Activated CD4-positive, alpha-beta T cell treated with anti-CD3 and anti-CD28 coated beads for 1 hour (primary cell): ENCODE measurements around the gene FBL.

Source experiments
- DNase-seq: peaks from one replicate; pipeline ENCODE4 v3.0.0-alpha.2; 2020

The FBL gene

DNA sequence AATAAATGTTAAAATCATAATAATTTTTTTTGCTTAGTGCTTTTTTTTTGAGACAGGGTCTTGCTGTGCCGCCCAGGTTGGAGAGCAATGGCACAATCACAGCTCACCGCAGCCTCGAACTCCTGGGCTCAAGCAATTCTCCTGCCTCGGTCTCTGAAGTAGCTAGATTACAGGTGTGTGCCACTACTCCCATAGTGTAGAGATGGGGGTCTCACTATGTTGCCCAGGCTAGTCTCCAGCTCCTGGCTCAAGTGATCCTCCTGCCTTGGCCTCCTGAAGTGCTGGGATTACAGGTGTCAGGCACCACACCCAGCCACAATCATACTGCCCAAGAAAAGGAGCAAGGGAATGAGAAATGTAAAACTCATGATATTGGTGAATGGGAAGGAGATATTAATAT is 5.1 kb downstream of the FBL start:
- DNase-seq, result no peak

DNA sequence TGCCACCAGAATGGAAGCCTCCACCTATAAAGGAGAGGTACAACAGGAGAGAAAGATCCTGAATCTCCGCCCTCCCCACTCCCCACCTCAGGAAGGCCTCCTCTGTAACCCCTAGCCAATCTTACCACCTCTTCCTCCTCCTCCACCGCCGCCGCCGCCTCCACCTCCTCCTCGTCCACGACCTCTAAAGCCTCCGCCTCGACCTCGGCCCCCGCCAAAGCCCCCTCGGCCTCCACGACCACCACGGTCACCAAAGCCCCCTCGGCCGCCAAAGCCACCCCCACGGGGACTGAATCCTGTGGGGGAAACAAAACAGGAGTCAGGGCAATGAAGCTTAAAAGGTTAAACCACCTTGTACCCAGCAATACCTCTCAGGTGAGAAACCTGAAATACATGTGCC is 5.7 kb downstream of the FBL start:
- no peak for DNase-seq

DNA sequence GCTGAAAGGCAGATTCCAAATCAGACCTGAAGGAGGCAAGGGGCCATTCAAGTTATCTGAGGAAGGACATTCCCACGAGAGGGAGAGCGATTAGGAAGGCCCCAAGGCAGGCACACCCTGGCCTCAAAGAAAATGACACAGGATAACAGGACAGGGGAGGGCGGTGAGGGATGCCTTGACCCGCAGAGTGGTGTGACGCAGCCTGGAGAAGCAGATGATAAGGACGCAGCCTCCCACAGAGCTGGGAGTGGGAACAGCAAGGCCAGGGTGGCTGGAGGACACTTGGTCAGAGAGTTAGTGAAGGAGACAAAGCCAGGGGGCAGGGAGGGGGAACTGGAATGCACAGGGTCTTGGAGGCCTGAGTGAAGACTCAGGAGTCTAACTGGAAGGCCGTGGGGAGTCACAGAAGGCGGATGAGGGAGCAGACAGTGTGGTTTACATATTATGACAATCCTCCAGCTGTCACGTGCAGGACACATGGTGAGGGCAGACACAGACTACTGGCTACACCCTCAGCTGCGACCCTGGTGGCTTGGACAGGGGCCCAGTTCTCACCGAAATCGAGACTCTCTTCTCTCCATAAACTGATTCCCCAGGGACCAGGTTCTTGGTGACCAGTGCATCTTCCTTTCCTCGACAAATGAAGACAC is 6.4 kb downstream of the FBL start:
- no peak for DNase-seq

DNA sequence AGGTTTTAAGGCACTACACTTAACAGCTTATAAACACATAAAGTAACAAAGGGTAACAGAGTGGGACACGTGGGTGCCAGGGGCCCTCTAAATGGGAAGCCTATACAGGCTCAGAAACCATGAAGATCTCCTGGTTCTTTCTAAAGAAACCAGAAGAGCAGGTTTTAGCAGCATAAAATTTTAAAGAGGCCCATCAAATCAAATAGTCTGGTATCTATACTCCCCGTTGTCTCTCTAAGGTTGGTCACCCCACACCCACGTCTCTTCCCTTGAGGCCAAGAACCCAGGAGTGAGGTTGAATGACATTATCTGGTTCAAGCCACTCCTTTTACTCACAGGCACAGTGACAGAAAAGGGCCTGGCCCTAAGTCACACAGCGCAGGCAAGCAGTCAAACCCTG is 7.6 kb downstream of the FBL start:
- no peak for DNase-seq

DNA sequence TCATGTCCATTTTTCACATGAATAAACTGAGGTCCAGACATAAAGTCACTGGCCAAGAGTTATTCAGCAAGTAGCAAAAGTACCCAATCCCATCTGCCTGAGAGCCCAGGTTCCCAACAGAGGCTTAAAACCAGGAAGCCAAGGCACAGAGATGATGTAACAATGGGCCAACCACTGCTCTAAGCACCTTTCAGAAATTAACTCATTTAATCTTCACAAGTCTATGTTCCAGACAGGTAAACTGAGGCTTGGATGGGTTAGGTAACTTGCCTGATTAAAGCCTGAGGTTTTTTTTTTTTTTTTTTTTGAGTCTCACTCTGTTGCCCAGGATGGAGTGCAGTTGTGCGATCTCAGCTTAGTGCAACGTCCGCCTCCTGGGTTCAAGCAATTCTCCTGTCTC is 8.2 kb downstream of the FBL start:
- no peak for DNase-seq

DNA sequence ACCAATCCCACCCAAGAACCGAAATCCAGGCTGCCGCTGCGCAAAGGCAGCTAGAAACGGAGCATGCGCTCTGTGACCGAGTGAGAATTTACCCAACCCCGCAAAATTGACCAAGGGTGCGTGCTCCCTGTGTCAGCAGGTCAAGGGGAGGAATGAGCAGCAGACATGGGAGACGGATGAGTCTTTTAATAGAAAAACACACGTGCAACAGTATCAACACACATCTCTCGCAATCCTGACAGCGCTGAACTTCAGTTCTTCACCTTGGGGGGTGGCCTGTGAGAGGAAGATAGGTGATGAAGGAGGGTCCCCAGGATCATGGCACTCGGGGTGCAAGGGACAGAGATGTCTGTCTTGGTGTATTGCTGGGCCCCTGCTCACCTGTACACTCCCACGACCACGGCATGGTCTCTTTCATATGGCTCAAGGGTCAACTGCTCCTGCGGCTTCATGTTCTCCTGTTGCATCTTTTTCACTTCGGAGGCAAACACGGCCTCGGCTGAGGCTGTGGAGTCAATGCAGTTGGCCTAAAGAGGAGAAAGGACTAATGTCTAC is 11.8 kb downstream of the FBL start:
- no peak for DNase-seq

DNA sequence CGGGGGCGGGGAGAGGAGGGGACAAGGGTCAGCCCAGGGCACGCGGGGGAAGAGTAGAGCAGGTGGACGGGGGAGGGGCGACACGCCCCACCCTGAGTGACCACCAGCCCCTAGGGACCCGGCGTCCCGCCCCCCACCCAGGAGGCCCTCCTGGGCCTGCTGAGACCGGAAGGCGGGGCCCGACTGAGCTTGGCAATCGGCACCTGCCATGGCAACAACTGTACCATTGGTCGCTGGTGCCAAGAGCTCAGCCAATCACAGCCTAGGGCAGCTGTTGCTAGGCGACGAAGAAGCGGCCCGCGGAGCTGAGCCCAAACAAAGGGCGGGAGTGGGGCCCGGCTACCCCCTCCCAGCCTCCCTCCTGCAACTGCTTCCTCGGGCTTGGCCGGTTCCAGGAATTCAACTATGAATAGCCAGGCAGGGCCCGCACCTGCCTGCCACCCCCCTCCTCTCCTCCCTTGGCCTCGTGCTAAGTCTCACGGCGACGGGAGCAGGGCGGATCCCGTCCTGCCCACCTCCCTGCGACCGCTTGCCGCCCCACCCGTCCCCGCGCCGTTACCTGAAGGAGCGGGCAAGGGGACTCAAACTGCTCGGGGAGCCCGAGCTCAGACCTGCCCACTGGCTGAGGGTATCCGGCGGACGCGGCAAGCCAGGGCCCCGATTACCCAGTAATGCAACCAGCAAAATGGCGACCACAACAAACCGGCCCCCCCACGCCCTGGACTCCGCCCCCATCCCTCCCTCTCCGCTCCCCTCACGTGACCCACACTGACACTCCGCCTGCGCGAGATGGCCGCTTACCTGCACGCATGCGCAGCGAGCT is 12.5 kb downstream of the FBL start, which contains the start of gene DYRK1B:
TSS of gene DYRK1B (minus strand) at position 699 of the 823 bp plus-strand sequence. CDS start 2,295 bp downstream, outside the sequence.
- DNase-seq, result peak; percentile 95

DNA sequence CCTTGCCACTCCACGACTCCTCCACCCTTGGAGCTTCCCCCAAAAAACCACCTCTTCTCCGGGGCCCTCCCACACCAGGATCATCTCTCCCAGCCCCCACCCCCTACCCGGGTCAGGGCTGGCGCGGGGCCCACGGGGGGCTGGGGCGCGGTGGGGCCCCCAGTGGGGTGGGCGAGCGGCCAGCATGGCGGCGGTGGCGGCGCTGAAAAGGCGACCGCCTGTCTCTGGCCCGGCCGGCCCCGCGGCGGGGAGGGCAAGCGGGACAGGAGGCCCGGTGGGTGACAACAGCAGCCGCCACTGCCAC is 13.1 kb downstream of the FBL start:
- no peak for DNase-seq

DNA sequence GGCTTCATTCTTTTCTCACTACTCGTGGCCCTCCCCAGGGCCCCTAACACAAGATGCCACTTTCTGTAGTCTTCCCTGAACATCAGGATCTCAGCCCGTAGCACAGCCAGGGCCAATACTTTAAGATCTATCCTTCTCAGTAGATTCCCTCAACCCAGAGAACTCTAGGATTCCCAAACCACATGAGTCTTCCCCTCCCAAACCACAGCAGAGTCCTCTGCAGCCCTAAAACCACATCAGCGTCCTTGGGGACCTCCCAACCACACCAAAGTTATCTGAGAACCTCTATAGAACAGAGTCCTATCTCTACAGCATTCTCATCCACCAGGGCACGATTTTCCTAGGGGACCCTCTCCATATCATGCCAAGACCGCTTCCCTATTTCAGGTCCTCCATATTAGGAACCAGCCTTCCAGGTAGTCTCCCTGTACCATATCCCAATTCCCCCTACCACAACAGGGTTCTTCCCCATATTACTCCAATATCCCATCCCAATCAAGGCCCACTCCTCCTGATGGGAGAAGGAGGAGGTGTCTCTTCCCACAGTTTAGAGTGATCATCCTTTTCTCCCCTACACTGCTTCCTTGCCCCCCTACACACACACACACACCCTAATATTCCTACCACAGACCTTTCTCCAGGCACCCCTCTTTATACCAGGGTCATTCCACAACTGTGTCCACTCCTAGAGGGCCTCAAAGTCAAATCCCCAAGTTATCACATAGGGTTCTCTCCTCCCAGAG is 13.7 kb downstream of the FBL start:
- no peak for DNase-seq

DNA sequence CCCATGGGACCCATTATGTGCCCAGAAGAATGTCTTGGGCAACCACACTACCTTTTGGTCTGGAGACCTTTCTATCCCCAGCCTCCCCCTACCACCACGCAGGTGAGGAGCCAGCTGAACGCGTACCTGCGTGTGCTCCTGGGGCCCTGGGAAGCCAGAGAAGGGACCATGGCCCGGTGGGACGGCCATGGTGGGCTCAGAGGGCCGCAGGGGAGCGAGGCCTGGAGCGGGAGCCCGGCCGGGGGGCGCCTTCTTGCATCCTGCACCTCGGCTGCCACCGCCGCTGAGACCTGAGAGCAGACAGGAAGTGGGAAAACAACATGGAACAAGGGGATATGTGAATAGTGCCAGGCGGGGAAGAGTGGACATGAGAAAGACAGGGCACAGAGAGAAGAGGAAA is 14.5 kb downstream of the FBL start:
- DNase-seq, result no peak

DNA sequence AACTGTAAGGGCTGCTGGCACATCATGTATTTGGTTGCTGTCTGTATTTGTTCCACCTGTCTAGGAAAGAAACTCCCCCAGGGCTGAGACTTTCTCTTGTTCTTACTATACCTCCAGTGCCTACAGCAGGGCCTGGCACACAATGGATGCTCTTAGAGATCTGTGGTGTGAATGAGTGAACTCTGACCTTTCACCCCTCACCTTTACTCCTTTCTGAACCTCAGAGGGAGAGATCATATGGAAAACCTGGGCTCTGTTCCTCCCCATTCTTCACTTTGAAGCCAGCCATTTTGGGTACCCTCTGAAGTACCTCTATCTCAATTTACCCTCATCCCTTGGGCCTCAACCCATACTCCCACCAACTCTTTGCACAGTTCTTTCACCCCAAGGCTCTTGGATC is 15.3 kb downstream of the FBL start:
- DNase-seq, result no peak

DNA sequence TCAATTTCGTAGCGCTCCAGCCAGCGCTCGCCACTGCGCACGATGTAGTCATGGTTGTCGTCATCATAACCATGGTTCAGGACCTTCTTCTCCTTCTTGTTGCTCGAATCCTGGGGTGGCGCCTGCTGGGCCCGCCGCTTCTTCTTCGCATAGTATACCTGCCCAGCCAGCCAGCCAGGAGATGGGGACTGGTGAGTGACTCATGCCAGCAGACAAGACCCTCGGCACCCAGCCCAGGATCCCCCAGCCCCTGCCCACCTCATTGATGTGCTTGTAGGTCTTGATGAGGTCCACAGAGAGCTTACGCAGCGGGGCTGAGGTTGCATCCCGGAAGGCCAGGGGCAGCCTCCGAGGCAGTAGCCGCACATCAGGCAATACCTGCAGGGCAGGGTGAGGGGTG is 15.8 kb downstream of the FBL start:
- DNase-seq, result no peak

DNA sequence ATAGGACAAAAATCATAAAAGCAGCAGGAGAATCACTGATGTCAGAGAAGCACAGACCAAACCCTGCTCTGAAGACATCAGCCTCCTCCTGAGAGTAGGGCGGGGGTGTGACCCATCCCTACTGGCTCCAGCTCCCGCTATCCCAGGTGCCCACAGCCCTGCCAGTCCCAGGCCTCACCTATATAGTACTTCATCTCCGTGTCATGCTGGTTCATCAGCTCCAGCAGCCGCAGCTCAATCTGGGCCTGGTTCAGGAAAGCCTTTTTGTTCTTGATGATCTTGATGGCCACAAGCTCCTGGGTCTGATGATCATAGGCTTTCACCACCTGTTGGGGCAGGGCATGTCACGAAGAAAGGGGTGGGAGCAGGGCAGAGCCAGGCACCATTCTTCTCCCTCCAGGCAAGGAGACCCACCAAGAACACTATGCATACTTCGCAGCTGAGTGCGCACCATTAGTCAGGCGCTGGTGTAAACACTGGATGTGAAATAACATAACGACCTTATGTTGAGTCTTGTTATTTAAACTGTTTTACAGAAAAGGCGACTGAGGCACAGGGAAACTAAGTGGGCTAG is 16.4 kb downstream of the FBL start:
- DNase-seq, result no peak

DNA sequence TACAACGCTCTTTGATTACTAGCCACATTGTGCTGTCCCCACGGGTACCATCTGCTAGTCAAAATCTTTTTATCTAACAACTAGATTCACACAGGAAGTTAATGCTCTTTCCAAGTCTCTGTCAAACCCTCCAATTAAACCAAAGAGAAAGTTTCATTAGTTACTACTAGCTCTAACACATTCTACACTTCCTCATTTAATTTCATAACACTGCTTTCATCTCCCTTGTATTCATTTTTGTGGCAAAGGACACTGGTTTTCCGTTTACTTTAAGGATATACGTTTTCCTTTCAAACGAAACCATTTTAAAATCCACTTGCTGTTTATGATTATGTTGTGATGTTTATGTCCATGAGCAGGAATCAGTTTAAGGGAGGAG is 17.5 kb downstream of the FBL start:
- DNase-seq, result no peak

DNA sequence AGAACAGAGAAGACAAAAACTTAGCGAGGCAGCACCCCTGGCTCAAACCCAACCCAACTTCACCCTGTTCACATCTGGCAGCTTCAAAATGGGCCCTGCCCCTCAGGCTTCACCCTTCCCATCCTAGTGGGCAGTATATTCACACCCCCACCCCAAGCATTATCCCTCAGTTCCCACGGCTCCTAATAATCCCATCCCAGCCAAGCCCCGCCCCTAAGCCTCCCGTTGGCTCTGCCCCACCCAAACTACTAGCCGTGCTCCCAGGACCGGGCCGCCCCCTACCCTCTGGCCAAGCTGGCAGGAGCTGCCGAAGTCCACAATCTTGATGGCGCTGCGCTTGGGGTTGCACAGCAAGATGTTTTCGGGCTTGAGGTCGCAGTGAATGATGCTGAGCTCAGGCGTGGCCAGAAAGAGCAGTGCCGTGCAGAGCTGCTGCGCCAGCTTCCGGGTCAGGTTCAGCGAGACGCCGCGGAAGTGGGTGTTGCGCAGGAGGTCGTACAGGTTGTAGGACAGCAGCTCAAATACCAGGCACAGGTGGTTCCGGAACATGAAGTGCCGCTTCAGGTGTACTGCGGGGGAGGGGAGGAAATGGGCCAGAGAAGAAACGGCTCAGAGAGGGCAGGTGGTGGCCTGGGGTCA is 18.0 kb downstream of the FBL start:
- no peak for DNase-seq

DNA sequence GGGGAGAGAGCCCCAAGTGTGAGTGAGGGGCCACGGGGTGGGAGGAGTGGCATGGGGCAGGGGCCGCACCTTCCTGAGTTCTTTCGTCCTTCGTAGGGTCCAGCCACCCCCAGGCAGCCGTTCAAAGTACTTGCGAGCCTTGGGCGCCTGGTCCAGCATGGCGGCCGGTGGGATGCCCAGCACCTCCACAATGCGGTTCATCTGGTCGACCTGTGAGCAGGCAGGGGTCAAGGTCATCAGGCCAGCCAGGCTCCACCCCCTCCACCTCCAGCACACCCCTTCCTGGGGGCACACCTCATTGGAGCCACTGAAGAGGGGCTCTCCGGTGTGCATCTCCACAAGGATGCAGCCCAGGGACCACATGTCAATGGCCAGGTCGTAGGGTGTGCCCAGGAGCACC is 19.0 kb downstream of the FBL start:
- no peak for DNase-seq

DNA sequence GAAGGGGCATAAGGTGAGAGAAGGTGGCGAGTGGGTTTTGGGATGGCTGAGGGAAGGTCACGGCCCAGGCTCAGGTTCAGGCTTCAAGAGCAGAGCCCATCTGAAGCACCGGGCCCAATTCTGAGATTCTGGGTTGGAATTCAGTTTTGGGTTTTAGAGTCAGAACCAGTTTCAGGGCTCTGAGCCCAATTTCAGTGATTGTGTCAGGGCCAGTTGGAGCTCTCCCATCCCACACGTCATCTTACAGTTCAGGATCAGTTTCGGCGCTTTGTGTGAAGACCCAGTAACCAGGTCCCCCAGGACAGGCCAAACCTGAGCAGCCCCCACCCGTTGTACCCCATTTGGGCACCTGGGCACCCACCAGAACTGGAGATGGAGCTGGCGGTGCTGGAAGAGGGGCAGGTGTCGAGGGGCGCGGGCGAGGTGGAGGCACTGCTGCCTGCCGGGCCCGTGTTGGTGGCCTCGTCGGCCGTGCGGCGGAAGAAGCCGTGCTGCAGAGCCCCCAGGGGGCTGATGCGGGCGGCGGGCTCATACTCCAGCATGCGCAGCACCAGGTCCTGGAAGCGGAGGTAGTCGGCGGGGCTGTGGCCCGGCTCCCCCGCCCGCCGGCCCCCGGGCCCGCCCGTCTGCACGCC is 19.8 kb downstream of the FBL start:
- DNase-seq, result no peak

DNA sequence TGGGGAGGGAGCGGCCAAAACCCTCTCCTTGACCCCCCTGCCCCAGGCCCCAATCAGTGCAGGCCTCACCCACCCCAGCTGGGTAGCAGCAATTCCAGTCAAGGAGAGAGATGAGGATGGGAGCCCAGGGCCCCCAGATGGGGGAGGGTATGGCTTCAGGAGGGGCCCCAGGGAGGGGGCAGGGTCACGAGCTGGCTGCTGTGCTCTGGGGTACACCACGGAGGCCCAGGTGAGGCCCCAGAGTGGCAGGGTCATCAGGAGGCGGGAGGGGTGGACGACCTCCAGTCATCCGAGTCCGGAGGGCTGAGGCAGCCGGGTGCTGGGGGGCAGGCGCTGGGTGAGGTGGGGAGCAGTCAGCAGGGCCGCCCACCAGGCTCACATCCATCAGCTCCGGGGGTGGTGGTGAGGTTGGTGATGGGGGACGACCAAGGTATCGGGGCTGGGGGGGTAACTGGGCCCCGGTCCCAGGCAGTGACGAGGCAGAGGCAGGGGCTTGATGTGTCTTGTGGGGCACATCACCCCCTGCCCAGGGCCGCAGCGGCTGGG is 20.6 kb downstream of the FBL start:
- no peak for DNase-seq

DNA sequence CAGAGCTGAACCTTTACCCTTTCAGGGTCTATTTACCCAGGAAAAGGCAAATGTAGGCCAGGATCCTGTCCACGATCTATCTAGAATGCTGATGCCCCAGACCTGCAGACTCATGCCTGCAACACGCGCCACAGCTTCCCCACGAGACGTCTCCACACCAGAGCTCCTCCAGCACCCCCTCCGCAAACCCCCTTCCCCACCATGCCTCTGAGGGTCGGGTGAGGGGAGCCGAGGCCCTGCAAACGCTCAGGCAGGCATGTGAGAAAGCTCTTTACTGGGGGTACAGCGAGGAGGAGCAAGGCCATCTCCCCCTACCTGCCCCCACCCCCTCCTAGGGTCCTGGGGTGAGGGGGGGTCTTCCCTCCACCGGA is 21.1 kb downstream of the FBL start:
- no peak for DNase-seq

DNA sequence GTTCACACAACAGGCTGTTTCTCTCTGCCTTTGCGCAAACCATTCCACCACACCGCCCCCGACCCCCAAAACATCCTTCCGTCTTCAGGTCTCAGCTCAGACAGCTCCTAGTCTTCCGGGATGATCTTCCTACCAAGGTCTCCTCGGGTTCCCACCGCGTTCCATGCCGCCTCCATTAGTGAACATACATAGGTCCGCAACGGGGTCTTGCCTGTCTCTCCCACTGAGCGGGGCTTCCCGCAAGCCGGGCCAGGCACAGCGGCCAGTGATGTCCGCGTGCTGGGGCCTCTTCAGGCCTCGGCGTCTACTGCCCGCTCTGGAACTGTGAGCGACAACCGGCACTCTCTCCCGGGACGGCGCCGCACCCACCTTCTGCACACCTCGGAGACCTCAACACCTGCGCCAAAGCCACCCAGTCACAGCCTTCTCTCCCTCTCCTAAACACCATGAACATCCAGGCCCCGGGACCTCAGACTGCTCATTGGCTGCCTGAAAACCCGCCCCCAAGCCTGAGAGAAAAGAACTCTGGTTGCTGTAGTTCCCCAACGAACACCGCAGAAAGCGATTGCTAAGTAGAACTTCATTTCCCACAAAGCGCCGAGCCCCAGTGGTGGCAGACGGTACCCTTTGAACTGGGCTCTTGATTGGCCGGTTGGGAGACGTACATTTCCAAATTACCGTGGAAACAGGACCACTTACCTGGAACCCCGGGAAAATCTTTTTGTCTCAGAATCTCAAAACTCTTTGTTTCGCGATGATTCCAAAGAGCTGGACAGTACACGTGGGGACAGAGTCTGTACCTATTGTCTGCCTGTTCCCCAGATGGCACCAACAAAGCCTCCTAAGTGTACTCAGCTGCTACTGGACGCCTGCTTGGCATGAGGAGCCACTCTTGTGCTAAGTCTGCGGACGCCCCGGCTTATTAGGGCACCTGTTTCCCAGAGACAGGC is 21.8 kb downstream of the FBL start:
- DNase-seq, result peak; percentile 75

DNA sequence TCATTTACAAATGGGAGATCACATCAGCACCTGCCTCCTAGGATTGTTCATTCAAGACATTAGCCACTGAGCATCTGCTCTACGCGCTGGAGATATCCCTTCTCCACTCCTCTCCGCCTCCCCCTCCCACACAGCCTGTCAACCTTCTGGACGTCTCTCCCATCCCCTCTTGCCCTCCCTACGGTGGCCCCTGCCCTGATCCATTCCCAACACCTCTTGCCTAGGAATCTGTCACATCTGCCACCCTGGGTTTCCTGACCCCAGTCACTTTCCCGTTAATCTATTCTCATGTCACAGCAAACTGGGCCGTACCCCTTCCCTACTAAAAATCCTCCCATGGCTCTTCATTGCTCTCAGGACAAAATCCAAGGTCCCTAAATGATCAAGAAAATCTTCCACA is 22.5 kb downstream of the FBL start:
- no peak for DNase-seq
